GM18520 (cell line): ENCODE data around the gene FNDC3A.
A peak's percentile ranks its signal among the peaks of the same experiment; 100 is the strongest.

Source experiments
- ATAC-seq: cut with Tn5 transposase; IDR thresholded peaks from one replicate; pipeline ENCODE4 v1.9.1; 2021; ENCODE audit not compliant: unreplicated experiment

FNDC3A gene

GRCh38 chr13:49247643-49248621 is 272.2 kb downstream of the FNDC3A start, which contains the start of gene CDADC1:
Gene CDADC1, plus strand, starts transcription at chr13:49247925. Its CDS starts 113 bp downstream, at chr13:49248038.
- peak; percentile 94 for ATAC-seq

GRCh38 chr13:49248622-49249002 is 272.9 kb downstream of the FNDC3A start:
- no peak for ATAC-seq

- ATAC-seq: no peak
Measured at GRCh38 chr13:49251326-49251725, 275.6 kb downstream of the FNDC3A start.

GRCh38 chr13:49253310-49253709 is 277.6 kb downstream of the FNDC3A start:
- ATAC-seq: no peak

GRCh38 chr13:49254007-49254406 is 278.3 kb downstream of the FNDC3A start:
- no peak for ATAC-seq

- ATAC-seq: no peak
Measured at GRCh38 chr13:49256841-49257240, 281.1 kb downstream of the FNDC3A start.

GRCh38 chr13:49258089-49258796 is 282.5 kb downstream of the FNDC3A start:
- ATAC-seq: no peak
